Superior temporal gyrus (tissue), 1 donor: ENCODE results near the gene FAM228A.

Experiments used
- DNase-seq: peaks from one replicate; pipeline ENCODE4 v3.0.0-alpha.2; 2016; ENCODE audit errors: extremely low spot score

The FAM228A gene

GRCh38 chr2:24225499-24226242 is 50.8 kb downstream of the FAM228A start:
- DNase-seq: no peak

- DNase-seq: peak; percentile 79
These were observed 53.6 kb downstream of the FAM228A start for GRCh38 chr2:24228470-24228869.

GRCh38 chr2:24231461-24231881 is 56.6 kb downstream of the FAM228A start:
- DNase-seq: peak; percentile 96

GRCh38 chr2:24233321-24233720 is 58.5 kb downstream of the FAM228A start:
- no peak for DNase-seq

GRCh38 chr2:24237313-24237712 is 62.5 kb downstream of the FAM228A start:
- DNase-seq: no peak

- no peak for DNase-seq
These were observed 63.3 kb downstream of the FAM228A start for GRCh38 chr2:24238158-24238557.

- DNase-seq: no peak
These were observed 64.7 kb downstream of the FAM228A start for GRCh38 chr2:24239553-24239952.
